HG03045 (cell line): ENCODE measurements around the gene PARN.
"Not testable (repeated sequence)": the region's sequence is repeated elsewhere in the genome, so short reads cannot be mapped to it uniquely, and the experiment has no call there.

ENCODE experiments used
- ATAC-seq: cut with Tn5 transposase; IDR thresholded peaks from one replicate; pipeline ENCODE4 v1.9.1; 2021; ENCODE audit warnings: mild to moderate bottlenecking, moderate library complexity; ENCODE audit not compliant: unreplicated experiment

The PARN gene

GRCh38 chr16:14629919-14630619 is at the start of gene PARN:
TSS of gene PARN (minus strand) at chr16:14630260. CDS start at chr16:14630125, 135 bp downstream.
- ATAC-seq: peak; percentile 62

- ATAC-seq: no peak
Measured at GRCh38 chr16:14678748-14679497, 48.9 kb upstream of the PARN start.

- no peak for ATAC-seq
Measured at GRCh38 chr16:14677627-14678026, 47.6 kb upstream of the PARN start.

- no peak for ATAC-seq
Measured at GRCh38 chr16:14676633-14677032, 46.6 kb upstream of the PARN start.

GRCh38 chr16:14672403-14672971 is 42.4 kb upstream of the PARN start:
- ATAC-seq: no peak

GRCh38 chr16:14669776-14670175 is 39.7 kb upstream of the PARN start:
- no peak for ATAC-seq

GRCh38 chr16:14668556-14669223 is 38.6 kb upstream of the PARN start:
- no peak for ATAC-seq

GRCh38 chr16:14667347-14668266 is 37.5 kb upstream of the PARN start:
- ATAC-seq: no peak

- ATAC-seq: peak; percentile 61
Measured at GRCh38 chr16:14658063-14658462, 28.0 kb upstream of the PARN start.

- no peak for ATAC-seq
Measured at GRCh38 chr16:14652726-14653125, 22.7 kb upstream of the PARN start.

- no peak for ATAC-seq
Measured at GRCh38 chr16:14650629-14651028, 20.6 kb upstream of the PARN start.

- no peak for ATAC-seq
Measured at GRCh38 chr16:14649816-14650215, 19.8 kb upstream of the PARN start.

- no peak for ATAC-seq
Measured at GRCh38 chr16:14641926-14642325, 11.9 kb upstream of the PARN start.

GRCh38 chr16:14641206-14641605 is 11.1 kb upstream of the PARN start:
- ATAC-seq: no peak

- ATAC-seq: no peak
Measured at GRCh38 chr16:14640538-14640937, 10.5 kb upstream of the PARN start.

- not testable (repeated sequence) for ATAC-seq
Measured at GRCh38 chr16:14636951-14637240, 6.8 kb upstream of the PARN start.

GRCh38 chr16:14636179-14636950 is 6.3 kb upstream of the PARN start:
- ATAC-seq: not testable (repeated sequence)

GRCh38 chr16:14635395-14636165 is 5.5 kb upstream of the PARN start:
- ATAC-seq: no peak

GRCh38 chr16:14634389-14634725 is 4.3 kb upstream of the PARN start:
- no peak for ATAC-seq
